Small intestine (tissue), 7 donors: ENCODE data around the gene INPP4A. TPM values are rescaled to one million over a fixed set of nuclear protein-coding genes. Genes with fewer than 3 reads are reported as not detected.

Source experiments
- DNase-seq, 2 donors: peaks; one replicate each; pipeline versions ENCODE4 v3.0.0 to v3.0.0-alpha.2; 2013
- FAIRE-seq: peaks from 2 replicates; lab custom pipeline; 2012; peaks lifted over from hg19 to GRCh38; lab: Jason Lieb, UNC
- H3K27ac ChIP-seq, 3 donors: one replicate each; pipeline ENCODE4 v1.5.1; 2013; ENCODE audit warnings: low read length in 2 of 3, mild to moderate bottlenecking in 2 of 3, control low read depth in 1 of 3, inconsistent platforms in 1 of 3, low read depth in 1 of 3, moderate library complexity in 1 of 3
- H3K27me3 ChIP-seq, 3 donors: one replicate each; pipeline ENCODE4 v1.6.1; 2013; ENCODE audit warnings: low read length in 3 of 3, inconsistent platforms in 1 of 3; ENCODE audit not compliant: control insufficient read depth in 3 of 3, insufficient read depth in 3 of 3
- H3K36me3 ChIP-seq, 3 donors: one replicate each; pipeline ENCODE4 v1.6.1; 2013; ENCODE audit warnings: low read length in 3 of 3, inconsistent platforms in 1 of 3, low read depth in 1 of 3, mild to moderate bottlenecking in 1 of 3, moderate library complexity in 1 of 3; ENCODE audit not compliant: control insufficient read depth in 3 of 3, insufficient read depth in 2 of 3
- H3K4me1 ChIP-seq, 3 donors: one replicate each; pipeline ENCODE4 v1.6.1; 2013; ENCODE audit warnings: low read length in 2 of 3, inconsistent platforms in 1 of 3, low read depth in 1 of 3, mild to moderate bottlenecking in 1 of 3, moderate library complexity in 1 of 3; ENCODE audit not compliant: control insufficient read depth in 3 of 3, insufficient read depth in 2 of 3
- H3K4me3 ChIP-seq, 3 donors: one replicate each; pipeline ENCODE4 v1.5.1; 2013; ENCODE audit warnings: low read length in 3 of 3, control low read depth in 1 of 3, inconsistent platforms in 1 of 3, low read depth in 1 of 3, mild to moderate bottlenecking in 1 of 3, moderate library complexity in 1 of 3
- H3K9me3 ChIP-seq, 2 donors: one replicate each; pipeline ENCODE4 v1.6.1; 2013; ENCODE audit warnings: low read depth in 1 of 2, low read length in 1 of 2; ENCODE audit not compliant: control insufficient read depth in 2 of 2, insufficient read depth in 1 of 2
- WGBS, 3 donors: extraction: QIAGEN DNeasy Blood & Tissue Kit; methylation state at CpG; one replicate each; pipeline ENCODE4 v1.1.7; 2013; 5-methylcytosine and 5-hydroxymethylcytosine counted together
- polyA plus RNA-seq, 4 donors: library from polyadenylated mRNA; stranded (reverse) in 3 of 4; unstranded in 1 of 4; fragments of 200-250 nt in 3 of 4; fragments of 120-200 nt in 1 of 4; gene quantifications; one replicate each; pipeline versions ENCODE4 v1.2.1 to v1.2.3, GENCODE V29; 2013
- donor health status: healthy with polysubstance abuse.
- donor health status: control.
- donor health status: control.
- donor health status: Bipolar disorder and iron deficiency.
- donor health status: healthy.

The INPP4A gene
- polyA plus RNA-seq, 4 donors, result 1.6 to 8.3 (median 4.1) TPM

DNA sequence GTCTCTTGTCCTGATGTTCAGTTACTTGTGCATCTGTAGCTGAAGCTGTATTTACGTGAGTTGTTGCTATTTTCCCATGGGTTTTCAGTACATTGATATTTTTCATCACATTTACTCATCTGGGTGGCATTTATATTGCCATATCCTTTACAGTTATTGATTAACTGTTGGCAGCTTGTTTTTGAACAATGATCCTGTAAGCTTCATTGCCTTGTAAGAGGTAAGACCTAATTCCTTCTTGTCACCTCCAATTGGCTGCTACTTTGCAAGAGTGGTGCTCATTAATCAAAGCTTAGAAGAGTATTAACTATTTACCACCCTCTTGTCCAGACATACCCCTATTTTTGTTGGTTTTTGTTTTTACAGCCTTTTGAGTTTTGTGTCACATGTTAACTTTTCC, 88.9 kb downstream of the INPP4A start:
- no peak overlapping the region for H3K27ac ChIP-seq
- no peaks in the 10 kb centered on the region for H3K9me3 ChIP-seq
- H3K4me1 ChIP-seq, result no peaks in the 10 kb centered on the region
- no peaks in the 10 kb centered on the region for H3K27me3 ChIP-seq
- 86 to 97% (median 89%) methylated on average over 1 of the region's 1 CpG for WGBS, 3 donors
- DNase-seq (no peak), FAIRE-seq (no peak)
- peaks cover 0 to 13% (median 4%) of the 10 kb centered on the region in 3 donors for H3K36me3 ChIP-seq
- no peak overlapping the region for H3K4me3 ChIP-seq

DNA sequence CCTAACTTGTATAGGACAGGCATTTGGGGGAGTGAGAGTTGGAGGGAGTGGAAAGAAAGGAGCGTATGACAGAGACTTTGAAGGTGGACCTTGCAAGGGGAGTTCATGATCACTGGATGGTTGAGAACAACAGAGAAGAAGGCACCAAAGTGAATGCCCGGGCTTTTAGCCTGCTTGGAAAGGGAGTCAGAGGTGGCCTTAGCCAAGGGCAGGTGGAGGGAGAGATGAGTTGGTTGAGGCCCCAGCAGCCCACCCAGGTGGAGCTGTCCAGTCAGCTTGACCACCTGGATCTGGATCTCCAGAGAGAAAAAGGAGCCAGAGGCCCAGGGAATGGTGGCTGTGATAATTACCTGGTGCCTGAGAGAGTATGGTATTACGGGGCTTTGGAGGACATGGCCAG, 90.1 kb downstream of the INPP4A start:
- Histone ChIP-seq H3K36me3 (peaks cover 3 to 23% (median 4%) of the 10 kb centered on the region in 3 donors), H3K27ac (no peak overlapping the region), H3K27me3 (no peaks in the 10 kb centered on the region), H3K9me3 (no peaks in the 10 kb centered on the region), H3K4me3 (no peak overlapping the region), H3K4me1 (no peaks in the 10 kb centered on the region)
- DNase-seq, result no peak
- no peak for FAIRE-seq
- WGBS, 3 donors, result 95 to 99% (median 98%) methylated on average over 3 of the region's 3 CpGs

DNA sequence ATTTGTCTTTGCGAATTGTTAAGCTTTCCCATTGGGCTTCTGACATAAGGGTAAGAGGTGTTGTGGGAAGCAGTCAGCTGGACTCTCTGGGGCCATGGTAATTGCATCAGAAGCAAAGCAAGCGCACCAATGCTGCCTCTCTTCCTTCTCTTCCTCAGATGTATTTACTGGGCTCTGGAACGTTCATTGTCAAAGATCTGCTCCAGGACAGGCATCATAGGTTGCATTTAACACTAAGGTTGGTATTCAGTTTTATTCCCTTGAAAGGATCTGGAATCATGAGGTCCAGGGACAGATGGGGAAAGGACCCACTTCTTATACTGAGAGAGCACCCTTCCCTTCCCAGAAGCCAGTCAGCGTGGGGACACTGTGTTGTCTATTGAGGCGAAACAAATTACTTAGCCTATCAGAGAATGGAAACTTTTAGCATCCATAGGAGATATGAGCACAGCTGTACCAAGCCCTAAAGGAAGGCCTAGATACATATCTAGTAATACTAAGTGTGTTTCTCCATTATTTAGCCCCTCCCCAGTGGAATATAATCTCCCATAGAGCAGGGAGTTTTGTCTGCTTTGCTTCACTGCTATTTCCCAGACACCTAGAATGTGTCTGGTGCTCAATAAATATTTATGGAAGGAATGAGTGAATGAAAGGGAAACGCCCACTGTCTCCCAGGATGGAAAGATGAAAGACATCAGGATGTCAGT, 91.5 kb downstream of the INPP4A start:
- DNase-seq (no peak), FAIRE-seq (no peak)
- WGBS, 3 donors, result 87 to 98% (median 95%) methylated on average over 6 of the region's 6 CpGs
- Histone ChIP-seq H3K36me3 (peaks cover 3 to 27% (median 6%) of the 10 kb centered on the region in 3 donors), H3K4me3 (no peak overlapping the region), H3K27me3 (no peaks in the 10 kb centered on the region), H3K9me3 (no peaks in the 10 kb centered on the region), H3K27ac (no peak overlapping the region), H3K4me1 (no peaks in the 10 kb centered on the region)

DNA sequence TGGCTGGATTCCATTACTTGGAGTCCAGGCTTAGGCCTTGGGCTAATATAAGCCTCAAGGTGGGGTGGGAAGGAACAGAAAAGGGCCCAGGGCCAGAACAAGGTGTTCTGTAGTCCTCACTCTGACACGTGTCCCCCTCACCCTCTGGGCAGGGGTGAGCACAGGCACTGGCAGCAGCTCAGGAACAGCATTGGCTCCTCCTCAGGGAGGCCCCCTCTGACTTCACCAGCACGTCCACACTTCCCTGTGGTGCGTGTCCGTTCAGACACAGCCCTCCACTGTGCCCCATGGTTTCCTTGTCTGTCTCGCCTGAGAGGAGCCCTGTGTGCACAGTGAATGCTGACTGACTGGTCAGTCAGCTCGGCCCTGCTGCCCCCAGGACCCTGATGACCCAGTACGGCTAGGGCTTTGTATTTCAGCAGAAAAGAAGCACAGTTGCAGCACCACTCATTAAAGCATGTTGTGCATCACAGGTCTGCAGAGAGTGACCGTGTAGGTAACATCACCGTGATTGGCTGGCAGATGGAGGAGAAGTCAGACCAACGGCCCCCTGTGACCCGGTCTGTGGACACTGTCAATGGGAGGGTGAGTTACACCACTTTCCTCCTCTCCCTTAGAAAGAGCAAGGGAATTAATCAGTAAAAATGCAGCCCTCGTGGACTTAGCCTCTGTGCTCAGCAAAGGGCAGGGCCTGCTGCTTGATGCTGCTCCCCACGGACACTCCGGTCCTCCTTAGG, 92.9 kb downstream of the INPP4A start:
- no peak overlapping the region for H3K27ac ChIP-seq
- WGBS, 3 donors, result 95 to 97% (median 95%) methylated on average over 14 of the region's 14 CpGs
- no peaks in the 10 kb centered on the region for H3K4me1 ChIP-seq
- H3K27me3 ChIP-seq, result no peaks in the 10 kb centered on the region
- H3K4me3 ChIP-seq, result no peak overlapping the region
- H3K36me3 ChIP-seq, result peaks cover 3 to 27% (median 6%) of the 10 kb centered on the region in 3 donors
- no peak for FAIRE-seq
- DNase-seq, result no peak
- no peaks in the 10 kb centered on the region for H3K9me3 ChIP-seq

DNA sequence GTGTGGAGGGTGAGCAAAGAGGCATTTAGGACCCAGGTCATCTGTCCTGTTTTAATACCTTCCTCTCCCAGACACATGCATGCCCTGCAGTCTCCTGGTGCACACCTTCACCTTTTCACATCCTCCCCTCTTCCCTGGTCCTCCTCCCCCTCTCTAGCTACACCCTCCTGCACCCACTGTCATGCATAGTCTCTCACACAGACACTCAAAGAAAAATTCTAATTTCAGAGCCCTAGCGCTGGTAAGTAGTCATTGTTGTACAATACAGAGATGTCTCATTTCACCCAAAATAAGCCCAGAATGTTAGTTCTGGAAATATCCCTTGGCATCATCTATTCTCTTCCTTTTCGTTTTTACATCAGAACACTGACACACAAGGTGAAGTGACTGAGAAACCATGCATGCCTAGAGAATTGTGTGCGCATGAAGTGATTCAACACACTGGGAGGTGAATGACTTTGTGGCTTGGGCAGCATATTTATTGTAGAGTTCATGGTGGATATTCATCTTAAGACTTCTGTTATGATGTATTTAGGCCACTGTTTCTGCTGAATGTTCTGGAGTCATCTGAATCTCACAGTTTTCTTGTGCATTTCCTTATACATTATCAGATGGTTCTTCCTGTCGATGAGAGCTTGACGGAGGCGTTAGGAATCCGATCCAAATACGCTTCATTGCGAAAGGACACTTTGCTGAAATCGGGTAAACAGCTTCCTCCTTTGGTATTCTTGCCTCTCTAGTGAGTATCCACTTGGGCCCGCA, 93.8 kb downstream of the INPP4A start:
- peaks cover 3 to 32% (median 6%) of the 10 kb centered on the region in 3 donors for H3K36me3 ChIP-seq

DNA sequence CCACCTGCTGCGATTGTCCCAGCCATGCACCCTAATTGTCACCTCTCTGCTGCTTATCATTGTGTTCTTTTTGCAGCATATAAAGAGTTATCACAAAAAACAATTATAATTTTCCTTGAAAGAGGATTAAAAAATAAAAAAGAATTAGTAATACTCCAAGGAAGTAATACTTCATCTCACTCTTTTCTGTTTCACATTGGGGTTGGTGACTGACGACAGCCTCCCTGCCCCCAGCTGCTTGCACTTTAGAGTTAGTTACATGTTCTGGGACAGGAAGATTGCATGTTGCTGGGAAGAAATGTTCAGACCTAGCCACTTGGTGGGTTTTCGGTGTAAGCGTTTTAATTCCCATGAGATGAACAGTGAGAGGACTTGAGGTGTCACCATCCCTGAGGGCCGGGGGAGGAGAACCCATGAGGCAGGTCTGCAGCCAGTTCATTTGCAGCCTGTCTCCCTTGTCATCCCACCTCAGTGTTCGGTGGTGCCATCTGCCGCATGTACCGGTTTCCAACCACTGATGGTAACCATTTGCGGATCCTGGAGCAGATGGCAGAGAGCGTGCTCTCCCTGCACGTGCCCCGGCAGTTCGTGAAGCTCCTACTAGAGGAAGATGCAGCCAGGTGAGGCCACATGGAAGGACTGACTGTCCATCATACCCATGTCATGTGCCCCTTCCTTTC, 94.5 kb downstream of the INPP4A start:
- H3K4me1 ChIP-seq, result no peaks in the 10 kb centered on the region
- no peaks in the 10 kb centered on the region for H3K27me3 ChIP-seq
- no peaks in the 10 kb centered on the region for H3K9me3 ChIP-seq
- H3K27ac ChIP-seq, result no peak overlapping the region
- H3K36me3 ChIP-seq, result peaks cover 3 to 35% (median 6%) of the 10 kb centered on the region in 3 donors
- no peak for DNase-seq
- 94 to 99% (median 95%) methylated on average over 13 of the region's 13 CpGs for WGBS, 3 donors
- FAIRE-seq, result no peak
- no peak overlapping the region for H3K4me3 ChIP-seq

More for the DNA sequence above, 93.8 kb downstream of the INPP4A start:
- no peaks in the 10 kb centered on the region for H3K4me1 ChIP-seq
- DNase-seq (no peak), FAIRE-seq (no peak)
- 87 to 95% (median 90%) methylated on average over 11 of the region's 11 CpGs for WGBS, 3 donors
- no peak overlapping the region for H3K4me3 ChIP-seq
- no peak overlapping the region for H3K27ac ChIP-seq
- H3K27me3 ChIP-seq, result no peaks in the 10 kb centered on the region
- H3K9me3 ChIP-seq, result no peaks in the 10 kb centered on the region

DNA sequence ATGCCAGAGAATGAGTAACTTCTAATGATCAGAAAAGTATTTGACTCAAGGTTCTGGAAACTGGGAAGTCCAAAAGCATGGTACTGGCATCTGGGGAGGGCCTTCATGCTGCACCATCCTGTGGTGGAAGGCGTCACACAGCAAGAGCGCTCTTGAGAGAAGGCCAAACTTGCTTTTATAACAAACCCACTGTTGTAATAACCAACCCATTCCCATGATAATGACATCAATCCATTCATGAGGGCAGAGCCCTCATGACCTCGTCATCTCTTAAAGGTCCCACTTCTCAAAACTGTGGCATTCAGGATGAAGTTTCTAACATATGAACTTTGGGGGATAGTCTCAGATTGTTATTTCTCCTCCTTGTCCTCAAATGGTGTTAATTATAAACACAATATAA, 95.9 kb downstream of the INPP4A start:
- Histone ChIP-seq H3K36me3 (peaks cover 6 to 40% (median 7%) of the 10 kb centered on the region in 3 donors), H3K27me3 (no peaks in the 10 kb centered on the region), H3K4me3 (no peak overlapping the region), H3K27ac (no peak overlapping the region), H3K4me1 (no peaks in the 10 kb centered on the region), H3K9me3 (no peaks in the 10 kb centered on the region)
- WGBS, 3 donors, result 94 to 98% (median 96%) methylated on average over 3 of the region's 3 CpGs
- FAIRE-seq (no peak), DNase-seq (no peak)

DNA sequence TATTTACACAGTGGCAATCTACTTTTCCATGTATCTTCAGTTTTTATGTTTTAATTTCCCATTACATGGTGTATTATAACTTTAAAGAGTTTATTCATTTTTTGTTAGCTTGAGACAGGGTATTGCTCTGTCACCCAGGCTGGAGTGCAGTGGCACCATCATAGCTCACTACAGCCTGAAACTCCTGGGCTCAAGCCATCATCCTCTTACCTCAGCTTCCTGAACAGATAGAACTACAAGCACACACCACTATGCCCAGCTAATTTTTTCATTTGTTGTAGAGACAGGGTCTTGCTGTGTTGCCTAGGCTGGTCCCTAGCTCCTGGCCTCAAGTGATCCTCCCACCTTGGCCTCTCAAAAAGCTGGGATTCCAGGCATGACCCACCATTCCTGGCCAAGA, 96.8 kb downstream of the INPP4A start:
- H3K27ac ChIP-seq, result peak overlapping the region in 1 of 3 donors; percentile 40
- no peaks in the 10 kb centered on the region for H3K4me1 ChIP-seq
- no peaks in the 10 kb centered on the region for H3K9me3 ChIP-seq
- H3K27me3 ChIP-seq, result no peaks in the 10 kb centered on the region
- DNase-seq, result no peak
- FAIRE-seq, result no peak
- no peak overlapping the region for H3K4me3 ChIP-seq
- peaks cover 6 to 47% (median 7%) of the 10 kb centered on the region in 3 donors for H3K36me3 ChIP-seq
